ENCODE results near the gene SLBP.

The SLBP gene

GRCh38 chr4:1690698-1691097, 21.4 kb downstream of the SLBP start:
- no peak for DNase-seq (ENCODE audit: extremely low read depth, insufficient read length)
- Histone ChIP-seq H3K27me3 (replicated peaks; ENCODE audit: control insufficient read depth, insufficient read depth, low read length) (no peaks in the 10 kb centered on the region), H3K36me3 (ENCODE audit: control insufficient read depth, insufficient read depth, low read length) (peaks cover 22% of the 10 kb centered on the region), H3K4me3 (replicated peaks; ENCODE audit: low read depth, low read length) (no peak overlapping the region)
- TF ChIP-seq, protein P1, sequence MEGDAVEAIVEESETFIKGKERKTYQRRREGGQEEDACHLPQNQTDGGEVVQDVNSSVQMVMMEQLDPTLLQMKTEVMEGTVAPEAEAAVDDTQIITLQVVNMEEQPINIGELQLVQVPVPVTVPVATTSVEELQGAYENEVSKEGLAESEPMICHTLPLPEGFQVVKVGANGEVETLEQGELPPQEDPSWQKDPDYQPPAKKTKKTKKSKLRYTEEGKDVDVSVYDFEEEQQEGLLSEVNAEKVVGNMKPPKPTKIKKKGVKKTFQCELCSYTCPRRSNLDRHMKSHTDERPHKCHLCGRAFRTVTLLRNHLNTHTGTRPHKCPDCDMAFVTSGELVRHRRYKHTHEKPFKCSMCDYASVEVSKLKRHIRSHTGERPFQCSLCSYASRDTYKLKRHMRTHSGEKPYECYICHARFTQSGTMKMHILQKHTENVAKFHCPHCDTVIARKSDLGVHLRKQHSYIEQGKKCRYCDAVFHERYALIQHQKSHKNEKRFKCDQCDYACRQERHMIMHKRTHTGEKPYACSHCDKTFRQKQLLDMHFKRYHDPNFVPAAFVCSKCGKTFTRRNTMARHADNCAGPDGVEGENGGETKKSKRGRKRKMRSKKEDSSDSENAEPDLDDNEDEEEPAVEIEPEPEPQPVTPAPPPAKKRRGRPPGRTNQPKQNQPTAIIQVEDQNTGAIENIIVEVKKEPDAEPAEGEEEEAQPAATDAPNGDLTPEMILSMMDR (IDR thresholded peaks at IDR 0.05; ENCODE audit: insufficient read depth, low read length, poor library complexity, severe bottlenecking): no peak

GRCh38 chr4:1686440-1687036, 25.6 kb downstream of the SLBP start:
- DNase-seq (ENCODE audit: extremely low read depth, insufficient read length): no peak

DNA sequence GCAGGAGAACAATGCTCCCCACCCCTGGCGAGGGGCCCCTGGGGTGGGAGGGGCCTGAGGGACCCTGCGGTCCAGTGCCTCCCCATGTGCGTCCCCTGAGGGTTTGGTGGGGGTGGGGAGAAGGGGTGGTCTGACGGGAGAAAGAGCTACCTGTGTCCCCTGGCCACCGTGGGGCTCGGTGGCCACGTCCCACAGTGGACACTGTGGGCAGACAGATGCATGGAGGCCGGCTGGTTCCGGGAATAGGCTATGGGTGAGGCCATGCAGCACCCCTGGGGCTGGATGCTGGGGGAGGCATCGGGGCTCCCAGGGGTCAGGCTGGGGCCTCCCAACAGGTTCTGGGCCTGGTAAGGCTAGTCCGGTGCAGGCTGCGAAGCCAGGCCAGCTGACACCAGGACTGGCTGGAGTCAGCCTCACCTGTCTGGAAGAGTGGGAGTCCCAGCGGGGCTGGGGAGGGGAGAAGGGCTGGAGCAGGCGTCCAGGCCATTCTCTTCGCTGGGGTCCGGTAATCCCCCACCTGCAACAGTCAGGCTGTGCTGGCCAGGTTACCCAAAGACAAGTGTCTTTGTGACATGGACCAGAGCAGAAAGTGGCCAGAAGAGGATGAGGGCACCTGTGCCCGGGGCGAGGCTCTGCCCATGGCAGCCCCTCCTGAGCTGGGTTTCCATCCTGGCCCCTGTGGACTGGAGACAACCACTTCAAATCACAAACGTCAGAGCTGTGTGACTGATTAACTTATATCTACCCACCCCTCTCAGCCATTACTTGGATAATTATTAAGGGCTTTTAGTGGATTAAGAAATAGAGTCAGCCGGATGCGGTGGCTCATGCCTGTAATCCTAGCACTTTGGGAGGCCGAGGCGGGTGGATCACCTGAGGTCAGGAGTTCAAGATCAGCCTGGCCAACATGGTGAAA, 26.6 kb downstream of the SLBP start:
- TF ChIP-seq, protein P1 (IDR thresholded peaks at IDR 0.05; ENCODE audit: insufficient read depth, low read length, poor library complexity, severe bottlenecking): no peak
- peak; percentile 22 for DNase-seq (ENCODE audit: extremely low read depth, insufficient read length)
- H3K4me3 ChIP-seq (replicated peaks; ENCODE audit: low read depth, low read length): no peak overlapping the region
- H3K27me3 ChIP-seq (replicated peaks; ENCODE audit: control insufficient read depth, insufficient read depth, low read length): no peaks in the 10 kb centered on the region
- H3K36me3 ChIP-seq (ENCODE audit: control insufficient read depth, insufficient read depth, low read length): no peaks in the 10 kb centered on the region; the same call in 1 of the 2 replicates

More at GRCh38 chr4:1686440-1687036, 25.6 kb downstream of the SLBP start:
- H3K4me3 ChIP-seq (replicated peaks; ENCODE audit: low read depth, low read length): no peak overlapping the region
- TF ChIP-seq, protein P1 (IDR thresholded peaks at IDR 0.05; ENCODE audit: insufficient read depth, low read length, poor library complexity, severe bottlenecking): no peak
- peaks cover 8% of the 10 kb centered on the region for H3K36me3 ChIP-seq (ENCODE audit: control insufficient read depth, insufficient read depth, low read length)
- no peaks in the 10 kb centered on the region for H3K27me3 ChIP-seq (replicated peaks; ENCODE audit: control insufficient read depth, insufficient read depth, low read length)

GRCh38 chr4:1684506-1685234, 27.4 kb downstream of the SLBP start:
- Histone ChIP-seq H3K27me3 (replicated peaks; ENCODE audit: control insufficient read depth, insufficient read depth, low read length) (no peaks in the 10 kb centered on the region), H3K36me3 (ENCODE audit: control insufficient read depth, insufficient read depth, low read length) (no peaks in the 10 kb centered on the region; the same call in 1 of the 2 replicates), H3K4me3 (replicated peaks; ENCODE audit: low read depth, low read length) (peak overlapping the region; percentile 56)
- no peak for DNase-seq (ENCODE audit: extremely low read depth, insufficient read length)
- TF ChIP-seq, protein P1 (IDR thresholded peaks at IDR 0.05; ENCODE audit: insufficient read depth, low read length, poor library complexity, severe bottlenecking): no peak

DNA sequence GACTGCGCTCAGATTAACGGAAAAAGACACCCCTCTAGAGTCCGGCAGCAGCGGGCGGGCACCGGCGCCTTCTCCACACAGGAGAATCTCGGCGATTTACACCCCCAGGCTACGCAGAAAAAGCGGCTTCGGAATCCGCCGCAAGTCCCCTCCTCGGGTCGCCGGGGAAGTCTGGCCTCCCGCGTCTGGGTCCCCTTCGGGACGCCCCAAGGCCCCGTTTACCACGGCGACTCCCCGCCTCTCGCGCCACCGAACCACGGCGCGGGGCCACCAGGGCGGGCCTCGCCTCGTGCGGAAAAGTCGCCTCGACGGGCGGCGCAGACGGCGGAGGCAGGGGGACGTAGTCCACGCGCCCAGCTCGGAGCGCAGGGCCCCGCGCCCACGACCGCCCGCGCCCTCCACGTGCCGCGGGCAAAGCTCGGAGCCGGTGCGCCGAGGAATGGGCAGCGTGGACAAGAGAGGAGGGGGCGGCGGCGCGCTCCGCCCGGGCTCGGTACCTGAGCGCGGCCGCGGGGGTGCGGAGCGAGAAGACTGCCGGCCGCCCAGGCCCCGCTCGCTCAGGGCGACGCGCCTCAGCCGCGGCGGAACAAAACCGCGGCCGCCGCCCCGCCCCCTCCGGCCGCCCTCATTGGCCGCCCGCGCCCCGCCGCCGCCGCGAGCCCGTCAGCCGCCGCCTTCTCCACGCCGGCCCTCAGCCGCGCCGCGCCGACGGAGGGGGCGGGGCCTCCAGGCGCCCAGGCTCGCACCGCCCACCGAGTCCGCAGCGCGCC, 28.2 kb downstream of the SLBP start, which contains the start of gene FAM53A:
Gene FAM53A, minus strand, starts transcription at position 578 of the 770 bp plus-strand sequence. CDS start 15,572 bp downstream, outside the sequence.
- Histone ChIP-seq H3K27me3 (replicated peaks; ENCODE audit: control insufficient read depth, insufficient read depth, low read length) (no peaks in the 10 kb centered on the region), H3K4me3 (replicated peaks; ENCODE audit: low read depth, low read length) (peak within 1 kb of the TSS; percentile 56), H3K36me3 (ENCODE audit: control insufficient read depth, insufficient read depth, low read length) (no peaks in the 10 kb centered on the region)
- peak; percentile 90 for DNase-seq (ENCODE audit: extremely low read depth, insufficient read length)
- TF ChIP-seq, protein P1 (IDR thresholded peaks at IDR 0.05; ENCODE audit: insufficient read depth, low read length, poor library complexity, severe bottlenecking): no peak
